HepG2 (cell line): ENCODE measurements around the gene RHBDL3. TPM values are rescaled to one million over a fixed set of nuclear protein-coding genes. Genes with fewer than 3 reads are reported as not detected.

Experiments
- ATM ChIP-seq: fragments of 450-650 bp; IDR thresholded peaks from 2 replicates; pipeline ENCODE4 v1.7.1; 2017; ENCODE audit warnings: mild to moderate bottlenecking, borderline replicate concordance
- GRHL1 ChIP-seq: sonication (generic); formaldehyde crosslinking; conservative IDR thresholded peaks from 2 replicates; pipeline ENCODE4 v1.8.0; 2022; ENCODE audit warnings: missing genetic modification reagents
- HNF4A ChIP-seq: sonication (generic); formaldehyde crosslinking; IDR thresholded peaks from 2 replicates; pipeline ENCODE4 v1.4.0; 2020; ENCODE audit warnings: missing genetic modification reagents
- ISX ChIP-seq: sonication (generic); formaldehyde crosslinking; conservative IDR thresholded peaks from 2 replicates; pipeline ENCODE4 v1.5.0; 2020; ENCODE audit warnings: missing genetic modification reagents
- MTA1 ChIP-seq: sonication (generic); formaldehyde crosslinking; IDR thresholded peaks from 2 replicates; pipeline ENCODE4 v1.4.0; 2020; ENCODE audit warnings: missing genetic modification reagents, mild to moderate bottlenecking, borderline replicate concordance
- MTF2 ChIP-seq: sonication (generic); formaldehyde crosslinking; IDR thresholded peaks from 2 replicates; pipeline ENCODE4 v1.5.0; 2020; ENCODE audit warnings: missing genetic modification reagents, borderline replicate concordance
- SALL1 ChIP-seq: sonication (generic); formaldehyde crosslinking; IDR thresholded peaks from 2 replicates; pipeline ENCODE4 v1.8.0; 2022; ENCODE audit warnings: mild to moderate bottlenecking, missing genetic modification reagents
- THYN1 ChIP-seq: sonication (generic); formaldehyde crosslinking; IDR thresholded peaks from 2 replicates; pipeline ENCODE4 v1.8.1; 2023; ENCODE audit warnings: low read depth, mild to moderate bottlenecking, moderate library complexity, missing genetic modification reagents, borderline replicate concordance
- ZFP36 ChIP-seq: fragments of 150-350 bp; IDR thresholded peaks from 2 replicates; pipeline ENCODE4 v1.6.1; 2018; ENCODE audit warnings: borderline replicate concordance, low read length, low read depth; ENCODE audit not compliant: partially characterized antibody
- ZNF10 ChIP-seq: sonication (generic); formaldehyde crosslinking; IDR thresholded peaks from 2 replicates; pipeline ENCODE4 v1.4.0; 2020; ENCODE audit warnings: mild to moderate bottlenecking, low read depth, missing genetic modification reagents, borderline replicate concordance
- ZNF251 ChIP-seq: sonication (generic); formaldehyde crosslinking; IDR thresholded peaks from 2 replicates; pipeline ENCODE4 v1.9.0; 2021; ENCODE audit warnings: mild to moderate bottlenecking, missing genetic modification reagents
- ZNF3 ChIP-seq: IDR thresholded peaks from 2 replicates; pipeline ENCODE4 v1.7.0; 2017; ENCODE audit warnings: inconsistent platforms
- ZNF446 ChIP-seq: sonication (generic); formaldehyde crosslinking; IDR thresholded peaks from 2 replicates; pipeline ENCODE4 v1.5.0; 2020; ENCODE audit warnings: mild to moderate bottlenecking, missing genetic modification reagents
- ZNF607 ChIP-seq: sonication (generic); formaldehyde crosslinking; IDR thresholded peaks from 2 replicates; pipeline ENCODE4 v1.5.1; 2020; ENCODE audit warnings: missing genetic modification reagents, mild to moderate bottlenecking, borderline replicate concordance
- ZNF678 ChIP-seq: sonication (generic); formaldehyde crosslinking; IDR thresholded peaks from 2 replicates; pipeline ENCODE4 v1.4.0; 2020; ENCODE audit warnings: mild to moderate bottlenecking, missing genetic modification reagents
- ZNF687 ChIP-seq: sonication (generic); formaldehyde crosslinking; IDR thresholded peaks from 2 replicates; pipeline ENCODE4 v1.5.1; 2020; ENCODE audit warnings: mild to moderate bottlenecking, missing genetic modification reagents, moderate library complexity
- ZSCAN20 ChIP-seq: sonication (generic); formaldehyde crosslinking; IDR thresholded peaks from 2 replicates; pipeline ENCODE4 v1.4.0; 2020; ENCODE audit warnings: missing genetic modification reagents, mild to moderate bottlenecking, borderline replicate concordance
- polyA plus RNA-seq, 8 experiments: library from polyadenylated mRNA; depleted of rRNA in 3 of 8; stranded (reverse) in 7 of 8; unstranded in 1 of 8; fragments of >200 nt; fragmentation: Illumina TruSeq in 4 of 8; extraction: Trizol in 4 of 8; gene quantifications; 2 replicates each; pipeline versions ENCODE4 v1.2.1 to v1.2.3, GENCODE V29; 2011 to 2016; ENCODE audit warnings: low read depth in 4 of 8, missing spikeins in 1 of 8, mixed read lengths in 1 of 8; ENCODE audit not compliant: insufficient read depth in 1 of 8
- total RNA-seq, 5 experiments: library from RNA; depleted of rRNA; stranded (reverse); fragments of >200 nt; fragmentation: Illumina TruSeq; extraction: Trizol; gene quantifications; 2 replicates each; pipeline ENCODE4 v1.2.3, GENCODE V29; 2016; ENCODE audit warnings: low read depth in 1 of 5
- TF ChIP-seq, protein P1 (sequence below): sonication (generic); formaldehyde crosslinking; IDR thresholded peaks from 2 replicates; pipeline ENCODE4 v1.4.0; 2020; ENCODE audit warnings: mild to moderate bottlenecking, missing genetic modification reagents
- TF ChIP-seq, protein P2 (sequence below): sonication (generic); formaldehyde crosslinking; IDR thresholded peaks from 2 replicates; pipeline ENCODE4 v1.4.0; 2020; ENCODE audit warnings: mild to moderate bottlenecking, missing genetic modification reagents, borderline replicate concordance

RHBDL3 gene
- total and polyA plus RNA-seq, 2 of the 13 experiments (the other 11 are each of a cell fraction or from before 2014, with no cell fraction given) = 0.09 TPM; not detected in 1

DNA sequence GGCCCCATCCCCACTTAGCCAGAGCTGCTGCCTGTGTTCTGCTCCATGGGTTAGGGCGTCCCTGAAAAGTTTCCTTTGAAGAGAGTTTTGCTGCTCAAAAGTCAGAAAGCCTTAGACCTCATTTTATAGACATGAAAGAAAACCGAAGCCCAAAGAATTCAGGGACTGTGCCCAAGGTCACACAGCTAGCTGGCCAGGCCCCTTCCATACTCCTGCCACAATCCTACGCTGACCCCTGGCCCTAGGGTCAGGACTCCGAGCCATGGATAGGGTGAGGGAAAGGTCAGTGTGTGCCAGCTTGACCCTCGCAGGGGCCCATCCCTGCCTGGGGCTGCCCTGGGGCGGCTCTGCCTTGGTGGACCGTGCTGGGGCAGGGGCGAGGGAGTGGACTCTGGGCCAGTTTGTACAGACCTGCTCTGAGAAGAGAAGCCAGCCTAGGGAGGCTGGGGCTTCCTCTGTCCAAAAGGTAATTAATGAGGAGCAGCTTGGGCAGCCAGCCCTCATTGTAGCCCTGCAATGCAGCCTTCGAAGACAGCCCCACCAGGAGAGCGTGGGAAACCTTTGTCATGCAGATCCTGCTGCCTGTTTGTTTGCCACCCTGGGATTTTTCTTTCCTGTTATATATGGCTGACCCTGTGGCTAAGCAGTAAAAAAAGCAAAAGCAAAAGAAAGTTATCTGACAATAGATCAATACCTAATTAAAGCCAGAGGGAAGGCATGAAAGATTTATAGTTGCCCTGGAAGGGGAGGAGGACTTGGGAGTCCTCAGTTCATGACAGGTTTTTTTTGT lies 37.4 kb downstream of the RHBDL3 start (continued):
- TF ChIP-seq ZNF687 (CRISPR knock-in tag) (peak; percentile 81), ZNF251 (CRISPR knock-in tag) (no peak), MTF2 (CRISPR knock-in tag) (no peak), SALL1 (peak; percentile 91), ZFP36 (no peak), ZNF678 (CRISPR knock-in tag) (no peak), MTA1 (CRISPR knock-in tag) (peak; percentile 97), ZNF607 (CRISPR knock-in tag) (peak; percentile 62; the same call in 1 of the 2 replicates), ZNF3 (CRISPR knock-in tag) (no peak), THYN1 (CRISPR knock-in tag) (no peak), HNF4A (CRISPR knock-in tag) (peak; percentile 95), ZSCAN20 (CRISPR knock-in tag) (no peak), ZNF446 (CRISPR knock-in tag) (no peak), ZNF10 (CRISPR knock-in tag) (no peak), GRHL1 (no peak), ISX (no peak), ATM (no peak)
- TF ChIP-seq, protein P1, sequence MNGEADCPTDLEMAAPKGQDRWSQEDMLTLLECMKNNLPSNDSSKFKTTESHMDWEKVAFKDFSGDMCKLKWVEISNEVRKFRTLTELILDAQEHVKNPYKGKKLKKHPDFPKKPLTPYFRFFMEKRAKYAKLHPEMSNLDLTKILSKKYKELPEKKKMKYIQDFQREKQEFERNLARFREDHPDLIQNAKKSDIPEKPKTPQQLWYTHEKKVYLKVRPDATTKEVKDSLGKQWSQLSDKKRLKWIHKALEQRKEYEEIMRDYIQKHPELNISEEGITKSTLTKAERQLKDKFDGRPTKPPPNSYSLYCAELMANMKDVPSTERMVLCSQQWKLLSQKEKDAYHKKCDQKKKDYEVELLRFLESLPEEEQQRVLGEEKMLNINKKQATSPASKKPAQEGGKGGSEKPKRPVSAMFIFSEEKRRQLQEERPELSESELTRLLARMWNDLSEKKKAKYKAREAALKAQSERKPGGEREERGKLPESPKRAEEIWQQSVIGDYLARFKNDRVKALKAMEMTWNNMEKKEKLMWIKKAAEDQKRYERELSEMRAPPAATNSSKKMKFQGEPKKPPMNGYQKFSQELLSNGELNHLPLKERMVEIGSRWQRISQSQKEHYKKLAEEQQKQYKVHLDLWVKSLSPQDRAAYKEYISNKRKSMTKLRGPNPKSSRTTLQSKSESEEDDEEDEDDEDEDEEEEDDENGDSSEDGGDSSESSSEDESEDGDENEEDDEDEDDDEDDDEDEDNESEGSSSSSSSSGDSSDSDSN = peak; percentile 74
- TF ChIP-seq, protein P2, sequence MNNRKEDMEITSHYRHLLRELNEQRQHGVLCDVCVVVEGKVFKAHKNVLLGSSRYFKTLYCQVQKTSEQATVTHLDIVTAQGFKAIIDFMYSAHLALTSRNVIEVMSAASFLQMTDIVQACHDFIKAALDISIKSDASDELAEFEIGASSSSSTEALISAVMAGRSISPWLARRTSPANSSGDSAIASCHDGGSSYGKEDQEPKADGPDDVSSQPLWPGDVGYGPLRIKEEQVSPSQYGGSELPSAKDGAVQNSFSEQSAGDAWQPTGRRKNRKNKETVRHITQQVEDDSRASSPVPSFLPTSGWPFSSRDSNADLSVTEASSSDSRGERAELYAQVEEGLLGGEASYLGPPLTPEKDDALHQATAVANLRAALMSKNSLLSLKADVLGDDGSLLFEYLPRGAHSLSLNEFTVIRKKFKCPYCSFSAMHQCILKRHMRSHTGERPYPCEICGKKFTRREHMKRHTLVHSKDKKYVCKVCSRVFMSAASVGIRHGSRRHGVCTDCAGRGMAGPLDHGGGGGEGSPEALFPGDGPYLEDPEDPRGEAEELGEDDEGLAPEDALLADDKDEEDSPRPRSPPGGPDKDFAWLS = no peak
